ENCODE results near the gene TRPV5.

TRPV5 gene

GRCh38 chr7:142913051-142913450 lies 20.5 kb downstream of the TRPV5 start:
- DNase-seq (no peak), ATAC-seq (replicated peaks) (no peak)
- no peak overlapping the region for H3K4me3 Mint-ChIP-seq
- peaks cover 62 to 84% of the 10 kb centered on the region in 2 donors for H3K27me3 Mint-ChIP-seq
- no peaks in the 10 kb centered on the region for H3K36me3 Mint-ChIP-seq (ENCODE audit: insufficient read depth)
- no peaks in the 10 kb centered on the region for H3K9me3 Mint-ChIP-seq
- H3K4me1 Mint-ChIP-seq (ENCODE audit: low read depth in 2 of 2), result no peaks in the 10 kb centered on the region
- H3K27ac Mint-ChIP-seq, result no peak overlapping the region

- ATAC-seq (replicated peaks) (no peak), DNase-seq (no peak)
- Mint-ChIP-seq H3K36me3 (ENCODE audit: insufficient read depth) (no peaks in the 10 kb centered on the region), H3K4me1 (ENCODE audit: low read depth in 2 of 2) (no peaks in the 10 kb centered on the region), H3K4me3 (no peak overlapping the region), H3K27ac (no peak overlapping the region), H3K27me3 (peaks cover 69 to 91% of the 10 kb centered on the region in 2 donors), H3K9me3 (no peaks in the 10 kb centered on the region)
Observed at GRCh38 chr7:142910481-142910880, 23.1 kb downstream of the TRPV5 start.

GRCh38 chr7:142910031-142910433 lies 23.5 kb downstream of the TRPV5 start:
- Mint-ChIP-seq H3K4me1 (ENCODE audit: low read depth in 2 of 2) (no peaks in the 10 kb centered on the region), H3K36me3 (ENCODE audit: insufficient read depth) (no peaks in the 10 kb centered on the region), H3K4me3 (no peak overlapping the region)

GRCh38 chr7:142908921-142909890 lies 24.3 kb downstream of the TRPV5 start:
- DNase-seq (no peak), ATAC-seq (replicated peaks) (peak; percentile 41)
- no peak overlapping the region for H3K27ac Mint-ChIP-seq
- peaks cover 2% of the 10 kb centered on the region for H3K36me3 Mint-ChIP-seq (ENCODE audit: insufficient read depth)
- H3K27me3 Mint-ChIP-seq, result peaks cover 65 to 78% of the 10 kb centered on the region in 2 donors
- H3K9me3 Mint-ChIP-seq, result no peaks in the 10 kb centered on the region
- no peaks in the 10 kb centered on the region for H3K4me1 Mint-ChIP-seq (ENCODE audit: low read depth in 2 of 2)
- H3K4me3 Mint-ChIP-seq, result no peak overlapping the region

More at GRCh38 chr7:142910031-142910433, 23.5 kb downstream of the TRPV5 start:
- Mint-ChIP-seq H3K27ac (no peak overlapping the region), H3K9me3 (no peaks in the 10 kb centered on the region), H3K27me3 (peaks cover 69 to 87% of the 10 kb centered on the region in 2 donors)
- no peak for DNase-seq
- ATAC-seq (replicated peaks), result no peak

DNA sequence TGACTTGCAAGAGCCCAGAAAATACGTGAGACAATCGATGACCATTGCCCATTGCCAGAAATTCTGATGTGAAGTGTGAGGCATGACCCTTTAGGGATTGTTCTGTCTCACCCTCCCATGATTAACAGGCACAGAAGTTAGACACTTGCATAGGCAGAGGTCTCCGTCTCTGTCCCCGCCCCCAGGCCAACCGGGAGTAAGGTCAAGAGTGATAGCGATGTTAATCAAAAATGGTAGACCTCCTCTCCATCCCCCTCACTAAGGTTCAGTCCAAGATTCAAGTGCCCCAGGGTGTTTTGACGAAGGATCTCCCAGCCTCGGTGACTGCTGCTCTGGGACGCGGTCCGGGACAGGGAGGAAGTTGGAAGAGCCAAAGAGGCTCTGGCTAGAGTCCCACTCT lies 25.3 kb downstream of the TRPV5 start:
- H3K9me3 Mint-ChIP-seq, result no peaks in the 10 kb centered on the region
- peaks cover 56 to 69% of the 10 kb centered on the region in 2 donors for H3K27me3 Mint-ChIP-seq
- no peak overlapping the region for H3K4me3 Mint-ChIP-seq
- H3K36me3 Mint-ChIP-seq (ENCODE audit: insufficient read depth), result peaks cover 2% of the 10 kb centered on the region
- H3K27ac Mint-ChIP-seq, result no peak overlapping the region
- ATAC-seq (replicated peaks), result no peak
- no peak for DNase-seq
- H3K4me1 Mint-ChIP-seq (ENCODE audit: low read depth in 2 of 2), result no peaks in the 10 kb centered on the region

DNA sequence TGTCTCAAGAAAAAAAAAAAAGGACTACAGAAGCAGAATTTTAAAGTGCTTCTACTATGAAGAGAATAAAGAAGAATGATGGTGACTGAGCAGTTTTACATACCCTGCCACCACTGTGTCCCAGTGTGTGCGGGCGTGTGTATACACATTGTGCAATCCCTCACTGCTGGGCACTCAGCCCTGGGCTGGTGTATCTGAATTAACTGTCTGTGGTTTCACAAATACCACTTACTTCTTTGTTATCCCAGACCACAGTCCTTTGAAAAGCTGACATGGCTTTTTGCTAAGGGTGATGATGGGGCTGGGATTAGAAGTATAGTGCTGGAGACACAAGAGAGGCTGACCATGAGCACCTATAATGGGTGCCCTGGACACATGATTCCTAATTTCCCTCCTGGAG lies 26.9 kb downstream of the TRPV5 start:
- no peak overlapping the region for H3K4me3 Mint-ChIP-seq
- peaks cover 44 to 55% of the 10 kb centered on the region in 2 donors for H3K27me3 Mint-ChIP-seq
- no peak overlapping the region for H3K27ac Mint-ChIP-seq
- ATAC-seq (replicated peaks) (no peak), DNase-seq (no peak)
- H3K36me3 Mint-ChIP-seq (ENCODE audit: insufficient read depth), result peaks cover 2% of the 10 kb centered on the region
- H3K9me3 Mint-ChIP-seq, result no peaks in the 10 kb centered on the region
- no peaks in the 10 kb centered on the region for H3K4me1 Mint-ChIP-seq (ENCODE audit: low read depth in 2 of 2)

DNA sequence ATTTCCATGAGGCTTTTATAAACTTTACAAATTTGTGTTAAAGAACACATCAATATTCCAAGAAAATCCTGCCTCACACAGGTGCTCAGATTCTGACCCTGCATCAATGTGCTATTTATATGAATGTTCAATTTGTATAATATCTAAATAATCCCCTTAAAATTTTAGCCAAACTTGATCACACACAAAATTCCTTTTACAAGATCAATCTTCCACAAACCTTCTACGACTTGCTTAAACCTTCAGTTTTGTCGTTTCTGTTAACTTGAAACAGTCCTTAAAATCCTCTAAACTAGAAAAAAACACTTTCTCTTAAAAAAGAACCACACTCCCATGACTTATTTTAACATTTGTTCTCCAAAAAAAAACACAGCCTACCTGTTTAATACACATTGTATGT lies 27.8 kb downstream of the TRPV5 start:
- H3K27me3 Mint-ChIP-seq, result peaks cover 36 to 46% of the 10 kb centered on the region in 2 donors
- DNase-seq (no peak), ATAC-seq (replicated peaks) (no peak)
- H3K4me3 Mint-ChIP-seq, result no peak overlapping the region
- H3K27ac Mint-ChIP-seq, result no peak overlapping the region
- no peaks in the 10 kb centered on the region for H3K9me3 Mint-ChIP-seq
- peaks cover 2% of the 10 kb centered on the region for H3K36me3 Mint-ChIP-seq (ENCODE audit: insufficient read depth)
- no peaks in the 10 kb centered on the region for H3K4me1 Mint-ChIP-seq (ENCODE audit: low read depth in 2 of 2)

DNA sequence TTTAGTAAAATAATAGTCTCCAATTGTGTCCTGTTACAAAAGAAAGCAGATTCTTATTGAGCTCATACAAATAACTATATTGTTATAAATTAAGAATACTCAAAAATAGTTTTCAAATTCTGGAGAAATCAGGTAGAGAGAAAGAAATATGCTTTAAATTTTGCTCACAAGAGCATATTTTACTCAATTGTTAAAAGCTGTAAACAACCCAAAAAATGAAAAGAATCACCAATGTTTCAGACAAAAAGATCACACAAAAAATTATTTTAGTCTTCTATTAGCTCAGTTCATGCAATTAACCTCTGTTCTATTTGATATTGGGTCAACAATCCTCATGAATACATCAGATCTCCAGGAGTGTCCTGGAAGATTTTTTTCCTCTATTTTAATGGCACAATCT lies 29.4 kb downstream of the TRPV5 start:
- peaks cover 31 to 35% of the 10 kb centered on the region in 2 donors for H3K27me3 Mint-ChIP-seq
- ATAC-seq (replicated peaks) (no peak), DNase-seq (no peak)
- H3K4me1 Mint-ChIP-seq (ENCODE audit: low read depth in 2 of 2), result no peaks in the 10 kb centered on the region
- no peaks in the 10 kb centered on the region for H3K9me3 Mint-ChIP-seq
- H3K36me3 Mint-ChIP-seq (ENCODE audit: insufficient read depth), result peaks cover 2% of the 10 kb centered on the region
- H3K27ac Mint-ChIP-seq, result no peak overlapping the region
- no peak overlapping the region for H3K4me3 Mint-ChIP-seq

- no peak for ATAC-seq (replicated peaks)
- H3K9me3 Mint-ChIP-seq, result no peaks in the 10 kb centered on the region
- DNase-seq, result no peak
- no peaks in the 10 kb centered on the region for H3K4me1 Mint-ChIP-seq (ENCODE audit: low read depth in 2 of 2)
- no peak overlapping the region for H3K4me3 Mint-ChIP-seq
- H3K27ac Mint-ChIP-seq, result no peak overlapping the region
- H3K27me3 Mint-ChIP-seq, result peaks cover 28 to 34% of the 10 kb centered on the region in 2 donors
- peaks cover 2% of the 10 kb centered on the region for H3K36me3 Mint-ChIP-seq (ENCODE audit: insufficient read depth)
Observed at GRCh38 chr7:142901426-142902259, 31.9 kb downstream of the TRPV5 start.

- DNase-seq, result no peak
- ATAC-seq (replicated peaks), result no peak
- no peaks in the 10 kb centered on the region for H3K9me3 Mint-ChIP-seq
- H3K27me3 Mint-ChIP-seq, result peaks cover 30 to 37% of the 10 kb centered on the region in 2 donors
- no peak overlapping the region for H3K27ac Mint-ChIP-seq
- H3K36me3 Mint-ChIP-seq (ENCODE audit: insufficient read depth), result peaks cover 2% of the 10 kb centered on the region
- H3K4me1 Mint-ChIP-seq (ENCODE audit: low read depth in 2 of 2), result no peaks in the 10 kb centered on the region
- H3K4me3 Mint-ChIP-seq, result no peak overlapping the region
Observed at GRCh38 chr7:142899661-142900060, 33.9 kb downstream of the TRPV5 start.

- Mint-ChIP-seq H3K4me3 (no peak overlapping the region), H3K27me3 (peaks cover 30 to 47% of the 10 kb centered on the region in 2 donors), H3K36me3 (ENCODE audit: insufficient read depth) (no peaks in the 10 kb centered on the region), H3K27ac (no peak overlapping the region), H3K9me3 (no peaks in the 10 kb centered on the region), H3K4me1 (ENCODE audit: low read depth in 2 of 2) (no peaks in the 10 kb centered on the region)
- ATAC-seq (replicated peaks) (no peak), DNase-seq (no peak)
Observed at GRCh38 chr7:142898377-142899170, 35.0 kb downstream of the TRPV5 start.

DNA sequence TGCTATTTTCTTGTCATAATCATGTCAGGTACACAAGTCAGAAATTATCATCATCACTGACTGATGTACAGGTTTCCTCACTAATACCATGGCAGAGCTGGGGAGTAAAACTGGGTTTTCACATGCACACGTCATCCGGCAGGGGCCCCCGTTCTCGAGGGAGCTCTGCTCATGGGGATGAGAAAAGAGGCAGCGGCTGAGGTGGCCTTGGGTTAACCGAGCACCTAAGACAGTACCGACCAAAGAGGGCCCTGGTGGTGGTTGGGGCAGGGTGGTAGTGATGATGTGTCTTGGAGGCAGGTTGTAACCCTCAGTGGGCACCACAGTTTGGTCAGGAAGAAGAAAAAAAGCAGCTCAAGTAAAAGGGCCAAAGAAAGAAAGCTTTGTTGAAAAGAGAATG lies 35.9 kb downstream of the TRPV5 start:
- Mint-ChIP-seq H3K4me1 (ENCODE audit: low read depth in 2 of 2) (no peaks in the 10 kb centered on the region), H3K36me3 (ENCODE audit: insufficient read depth) (peaks cover under 1% of the 10 kb centered on the region), H3K27me3 (peaks cover 30 to 48% of the 10 kb centered on the region in 2 donors), H3K4me3 (no peak overlapping the region), H3K27ac (no peak overlapping the region), H3K9me3 (no peaks in the 10 kb centered on the region)
- no peak for ATAC-seq (replicated peaks)
- DNase-seq, result no peak

Measured in effector memory CD8-positive, alpha-beta T cell (primary cell).